ENCODE results near the gene CDKN1A.

CDKN1A gene

GRCh38 chr6:36655085-36655724 lies 23.3 kb upstream of the CDKN1A start:
- DNase-seq (ENCODE audit: low read depth in 3 of 3, low spot score in 1 of 3): no peak

- no peak for DNase-seq (ENCODE audit: low read depth in 3 of 3, low spot score in 1 of 3)
Measured at GRCh38 chr6:36656441-36656840, 22.1 kb upstream of the CDKN1A start.

GRCh38 chr6:36657271-36657670 lies 21.2 kb upstream of the CDKN1A start:
- no peak for DNase-seq (ENCODE audit: low read depth in 3 of 3, low spot score in 1 of 3)

GRCh38 chr6:36657942-36658544 lies 20.5 kb upstream of the CDKN1A start:
- no peak for DNase-seq (ENCODE audit: low read depth in 3 of 3, low spot score in 1 of 3)

GRCh38 chr6:36659271-36659670 lies 19.2 kb upstream of the CDKN1A start:
- no peak for DNase-seq (ENCODE audit: low read depth in 3 of 3, low spot score in 1 of 3)

GRCh38 chr6:36660771-36661471 lies 17.6 kb upstream of the CDKN1A start:
- no peak for DNase-seq (ENCODE audit: low read depth in 3 of 3, low spot score in 1 of 3)

GRCh38 chr6:36662380-36662779 lies 16.1 kb upstream of the CDKN1A start:
- no peak for DNase-seq (ENCODE audit: low read depth in 3 of 3, low spot score in 1 of 3)

GRCh38 chr6:36662827-36663256 lies 15.7 kb upstream of the CDKN1A start:
- no peak for DNase-seq (ENCODE audit: low read depth in 3 of 3, low spot score in 1 of 3)

GRCh38 chr6:36663504-36664446 lies 14.7 kb upstream of the CDKN1A start:
- no peak for DNase-seq (ENCODE audit: low read depth in 3 of 3, low spot score in 1 of 3)

- DNase-seq (ENCODE audit: low read depth in 3 of 3, low spot score in 1 of 3): no peak
Measured at GRCh38 chr6:36665180-36665579, 13.3 kb upstream of the CDKN1A start.

- no peak for DNase-seq (ENCODE audit: low read depth in 3 of 3, low spot score in 1 of 3)
Measured at GRCh38 chr6:36666287-36666686, 12.2 kb upstream of the CDKN1A start.

GRCh38 chr6:36666826-36667591 lies 11.5 kb upstream of the CDKN1A start:
- no peak for DNase-seq (ENCODE audit: low read depth in 3 of 3, low spot score in 1 of 3)

GRCh38 chr6:36668591-36668990 lies 9.9 kb upstream of the CDKN1A start:
- DNase-seq (ENCODE audit: low read depth in 3 of 3, low spot score in 1 of 3): no peak

GRCh38 chr6:36669002-36669401 lies 9.5 kb upstream of the CDKN1A start:
- no peak for DNase-seq (ENCODE audit: low read depth in 3 of 3, low spot score in 1 of 3)

- DNase-seq (ENCODE audit: low read depth in 3 of 3, low spot score in 1 of 3): no peak
Measured at GRCh38 chr6:36670271-36670670, 8.2 kb upstream of the CDKN1A start.

- no peak for DNase-seq (ENCODE audit: low read depth in 3 of 3, low spot score in 1 of 3)
Measured at GRCh38 chr6:36671687-36672375, 6.7 kb upstream of the CDKN1A start.

GRCh38 chr6:36673882-36674281 lies 4.6 kb upstream of the CDKN1A start:
- DNase-seq (ENCODE audit: low read depth in 3 of 3, low spot score in 1 of 3): no peak

GRCh38 chr6:36674942-36675341 lies 3.6 kb upstream of the CDKN1A start:
- no peak for DNase-seq (ENCODE audit: low read depth in 3 of 3, low spot score in 1 of 3)

GRCh38 chr6:36676141-36677058 lies 2.1 kb upstream of the CDKN1A start:
- DNase-seq (ENCODE audit: low read depth in 3 of 3, low spot score in 1 of 3): no peak

Data from stimulated activated CD4-positive, alpha-beta T cell treated with anti-CD3 and anti-CD28 coated beads, TNF-alpha, amount 100 ng/mL, for 1 hour (primary cell).